H9 (cell line): Measurements from ENCODE around the gene EFCAB6. TPM values are rescaled to one million over a fixed set of nuclear protein-coding genes. Genes with fewer than 3 reads are reported as not detected.

Source experiments
- DNase-seq: peaks from one replicate; pipeline ENCODE4 v3.0.0-alpha.2; 2017
- H2AFZ ChIP-seq: one replicate; pipeline ENCODE4 v1.6.1; 2013; ENCODE audit warnings: mild to moderate bottlenecking, low read length, control low read depth, moderate library complexity
- H2AK5ac ChIP-seq: 2 replicates; pipeline ENCODE4 v1.6.1; 2013; ENCODE audit warnings: low read length, control low read depth, mixed read lengths; ENCODE audit not compliant: insufficient read length
- H2BK120ac ChIP-seq: one replicate; pipeline ENCODE4 v1.6.1; 2013; ENCODE audit warnings: low read depth, mild to moderate bottlenecking, low read length, control low read depth, inconsistent platforms; ENCODE audit not compliant: poor library complexity, severe bottlenecking
- H2BK12ac ChIP-seq: 2 replicates; pipeline ENCODE4 v1.6.1; 2013; ENCODE audit warnings: low read length, control low read depth, mixed read lengths, low read depth; ENCODE audit not compliant: insufficient read length
- H2BK15ac ChIP-seq: 2 replicates; pipeline ENCODE4 v1.6.1; 2013; ENCODE audit warnings: low read depth, low read length, control low read depth
- H2BK20ac ChIP-seq: one replicate; pipeline ENCODE4 v1.6.1; 2013; ENCODE audit warnings: low read depth, mild to moderate bottlenecking, low read length, control low read depth, inconsistent platforms; ENCODE audit not compliant: poor library complexity, severe bottlenecking
- H2BK5ac ChIP-seq: 2 replicates; pipeline ENCODE4 v1.6.1; 2013; ENCODE audit warnings: low read length, control low read depth, mixed read lengths; ENCODE audit not compliant: insufficient read length
- H3K14ac ChIP-seq: 2 replicates; pipeline ENCODE4 v1.6.1; 2013; ENCODE audit warnings: low read length, control low read depth; ENCODE audit not compliant: insufficient read depth
- H3K18ac ChIP-seq: 2 replicates; pipeline ENCODE4 v1.6.1; 2013; ENCODE audit warnings: low read depth, mild to moderate bottlenecking, mixed read lengths, low read length, control low read depth; ENCODE audit not compliant: insufficient read length
- H3K23ac ChIP-seq: 2 replicates; pipeline ENCODE4 v1.6.1; 2013; ENCODE audit warnings: low read length, control low read depth, mixed read lengths, low read depth; ENCODE audit not compliant: insufficient read length
- H3K23me2 ChIP-seq: 2 replicates; pipeline ENCODE4 v1.6.1; 2013; ENCODE audit warnings: low read depth, mild to moderate bottlenecking, mixed read lengths, low read length, control low read depth; ENCODE audit not compliant: insufficient read length, poor library complexity, severe bottlenecking
- H3K27ac ChIP-seq: 2 replicates; pipeline ENCODE4 v1.5.1; 2013; ENCODE audit warnings: low read length, control low read depth, mixed read lengths, low read depth; ENCODE audit not compliant: insufficient read length
- H3K27me3 ChIP-seq: 2 replicates; pipeline ENCODE4 v1.6.1; 2013; ENCODE audit warnings: low read length, control low read depth, inconsistent platforms; ENCODE audit not compliant: insufficient read depth
- H3K4ac ChIP-seq: 2 replicates; pipeline ENCODE4 v1.6.1; 2013; ENCODE audit warnings: low read depth, mild to moderate bottlenecking, control low read depth, inconsistent platforms, low read length, moderate library complexity
- H3K4me1 ChIP-seq: 2 replicates; pipeline ENCODE4 v1.6.1; 2013; ENCODE audit warnings: low read length, control low read depth, inconsistent platforms; ENCODE audit not compliant: insufficient read depth
- H3K4me2 ChIP-seq: 2 replicates; pipeline ENCODE4 v1.6.1; 2013; ENCODE audit warnings: low read length, control low read depth, mixed read lengths; ENCODE audit not compliant: insufficient read length, insufficient read depth
- H3K56ac ChIP-seq: 2 replicates; pipeline ENCODE4 v1.6.1; 2013; ENCODE audit warnings: low read depth, mild to moderate bottlenecking, mixed read lengths, low read length, control low read depth; ENCODE audit not compliant: insufficient read length
- H3K79me1 ChIP-seq: 2 replicates; pipeline ENCODE4 v1.6.1; 2013; ENCODE audit warnings: low read depth, mild to moderate bottlenecking, moderate library complexity, low read length, control low read depth, inconsistent platforms; ENCODE audit not compliant: insufficient read depth, poor library complexity, severe bottlenecking
- H3K79me2 ChIP-seq: 2 replicates; pipeline ENCODE4 v1.6.1; 2013; ENCODE audit warnings: low read length, control low read depth, inconsistent platforms; ENCODE audit not compliant: insufficient read depth
- H3K9ac ChIP-seq: 2 replicates; pipeline ENCODE4 v1.6.1; 2013; ENCODE audit warnings: low read length, control low read depth, mixed read lengths; ENCODE audit not compliant: insufficient read length; ENCODE audit errors: extremely low read depth
- H3K9me3 ChIP-seq: one replicate; pipeline ENCODE4 v1.6.1; 2013; ENCODE audit warnings: low read depth, low read length, inconsistent platforms; ENCODE audit not compliant: control insufficient read depth
- H3T11ph ChIP-seq: one replicate; pipeline ENCODE4 v1.6.1; 2013; ENCODE audit warnings: mild to moderate bottlenecking, low read length, control low read depth, inconsistent platforms
- H4K20me1 ChIP-seq: one replicate; pipeline ENCODE4 v1.6.1; 2013; ENCODE audit not compliant: control insufficient read depth, insufficient read length, insufficient read depth
- H4K5ac ChIP-seq: 2 replicates; pipeline ENCODE4 v1.6.1; 2013; ENCODE audit warnings: low read depth, mild to moderate bottlenecking, mixed read lengths, low read length, control low read depth; ENCODE audit not compliant: insufficient read length
- H4K8ac ChIP-seq: replicated peaks from 2 replicates; pipeline ENCODE4 v1.6.1; 2013; ENCODE audit warnings: low read length, control low read depth, mixed read lengths, low read depth; ENCODE audit not compliant: insufficient read length
- H4K91ac ChIP-seq: 2 replicates; pipeline ENCODE4 v1.6.1; 2013; ENCODE audit warnings: low read depth, mild to moderate bottlenecking, moderate library complexity, mixed read lengths, low read length, control low read depth; ENCODE audit not compliant: insufficient read length
- H3K27ac Mint-ChIP-seq, 3 experiments: 2 replicates in 2 of 3; 3 replicates in 1 of 3; pipeline ENCODE4 v1.8.0; 2020 to 2021; ENCODE audit warnings: mixed read lengths in 3 of 3, mild to moderate bottlenecking in 1 of 3, moderate library complexity in 1 of 3
- H3K27me3 Mint-ChIP-seq: 2 replicates; pipeline ENCODE4 v1.8.0; 2021; ENCODE audit warnings: low read depth, mild to moderate bottlenecking, moderate library complexity, mixed read lengths
- H3K36me3 Mint-ChIP-seq, 3 experiments: 2 replicates in 2 of 3; 3 replicates in 1 of 3; pipeline ENCODE4 v1.8.0; 2020 to 2021; ENCODE audit warnings: low read depth in 3 of 3, mixed read lengths in 3 of 3; ENCODE audit not compliant: insufficient read depth in 1 of 3
- H3K4me1 Mint-ChIP-seq, 2 experiments: 2 replicates each; pipeline ENCODE4 v1.8.0; 2020; ENCODE audit warnings: mixed read lengths in 2 of 2
- H3K4me3 Mint-ChIP-seq, 2 experiments: 2 replicates in 1 of 2; 3 replicates in 1 of 2; pipeline ENCODE4 v1.8.0; 2020 to 2021; ENCODE audit warnings: mild to moderate bottlenecking in 2 of 2, mixed read lengths in 2 of 2, moderate library complexity in 1 of 2
- H3K9me3 Mint-ChIP-seq, 2 experiments: 2 replicates in 1 of 2; 3 replicates in 1 of 2; pipeline ENCODE4 v1.8.0; 2020; ENCODE audit warnings: mild to moderate bottlenecking in 2 of 2, mixed read lengths in 2 of 2, moderate library complexity in 1 of 2
- CTCF ChIP-seq: fragments of 200-600 bp; sonication (generic); conservative IDR thresholded peaks from 3 replicates; pipeline ENCODE4 v1.8.0; 2021; ENCODE audit warnings: antibody characterized with exemption, mild to moderate bottlenecking
- WGBS: extraction: QIAGEN DNeasy Blood & Tissue Kit; methylation state at CpG from one replicate; pipeline ENCODE4 v1.1.7; 2013; ENCODE audit warnings: missing lambda C conversion rate, low lambda C conversion rate, mixed read lengths; ENCODE audit not compliant: insufficient read length; ENCODE audit errors: extremely low coverage; 5-methylcytosine and 5-hydroxymethylcytosine counted together
- total RNA-seq: library from RNA; stranded (reverse); gene quantifications from 2 replicates; pipeline ENCODE4 v1.2.1, GENCODE V29; 2021

Gene EFCAB6
- total RNA-seq, 1 experiment from 2014 or later: 0.31 TPM

- Histone ChIP-seq H3K23me2 (no peaks in the 10 kb centered on the region), H3T11ph (no peak overlapping the region), H3K4me1 (no peaks in the 10 kb centered on the region; the same call in 1 of the 2 replicates), H4K20me1 (no peaks in the 10 kb centered on the region), H2BK120ac (no peak overlapping the region), H3K27me3 (no peaks in the 10 kb centered on the region), H4K8ac (no peak overlapping the region), H3K79me1 (no peaks in the 10 kb centered on the region), H3K14ac (no peak overlapping the region), H4K91ac (no peak overlapping the region), H3K4me2 (no peak overlapping the region), H4K5ac (no peak overlapping the region), H3K9me3 (no peaks in the 10 kb centered on the region), H2BK5ac (no peak overlapping the region), H3K27ac (no peak overlapping the region), H2BK15ac (no peak overlapping the region), H2AK5ac (no peak overlapping the region), H3K79me2 (no peaks in the 10 kb centered on the region), H3K4ac (no peak overlapping the region), H2BK20ac (no peak overlapping the region), H2BK12ac (no peak overlapping the region), H3K23ac (no peak overlapping the region), H2AFZ (no peak overlapping the region), H3K9ac (no peak overlapping the region), H3K18ac (no peak overlapping the region), H3K56ac (no peak overlapping the region)
- H3K9me3 Mint-ChIP-seq: peaks cover 0 to 2% of the 10 kb centered on the region in 2 experiments; a peak in 2 of 5 replicates
- H3K4me3 Mint-ChIP-seq: no peak overlapping the region
- H3K27me3 Mint-ChIP-seq: no peaks in the 10 kb centered on the region
- H3K27ac Mint-ChIP-seq: no peak overlapping the region
- H3K4me1 Mint-ChIP-seq: peaks cover 4 to 7% of the 10 kb centered on the region in 2 experiments; a peak in 3 of 4 replicates
- WGBS: no CpG with 5 or more reads among the region's 2 CpGs
- 0 out of 7 replicates have a peak, but pooled peaks cover 0 to 4% (median 0%) of the 10 kb centered on the region in 3 experiments for H3K36me3 Mint-ChIP-seq
- no peak for DNase-seq
- TF ChIP-seq CTCF: no peak
Measured at GRCh38 chr22:43714104-43714503, 98.0 kb downstream of the EFCAB6 start.
